Central memory CD8-positive, alpha-beta T cell (primary cell): ENCODE results near the gene FOSB.
A peak's percentile ranks its signal among the peaks of the same experiment; 100 is the strongest.

Source experiments
- ATAC-seq: fragments of 150-1000 bp; cut with Tn5 transposase; replicated peaks from 2 replicates; pipeline ENCODE4 v1.10.0; 2022; ENCODE audit warnings: mild to moderate bottlenecking, moderate FRiP score, moderate number of reproducible peaks; ENCODE audit not compliant: poor library complexity, severe bottlenecking; ENCODE audit errors: extremely low read depth
- DNase-seq, 2 donors: peaks; one replicate each; pipeline ENCODE4 v3.0.0; 2021; ENCODE audit warnings: low spot score in 2 of 2
- H3K27ac Mint-ChIP-seq: one replicate; pipeline ENCODE4 v1.8.0; 2022; ENCODE audit warnings: low read depth, mild to moderate bottlenecking, moderate library complexity, mixed read lengths
- H3K27me3 Mint-ChIP-seq: one replicate; pipeline ENCODE4 v1.8.0; 2022; ENCODE audit warnings: mixed read lengths
- H3K36me3 Mint-ChIP-seq: one replicate; pipeline ENCODE4 v1.8.0; 2022; ENCODE audit warnings: mild to moderate bottlenecking, moderate library complexity, mixed read lengths; ENCODE audit not compliant: insufficient read depth
- H3K4me1 Mint-ChIP-seq: one replicate; pipeline ENCODE4 v1.8.0; 2022; ENCODE audit warnings: mixed read lengths
- H3K4me3 Mint-ChIP-seq: one replicate; pipeline ENCODE4 v1.8.0; 2022; ENCODE audit warnings: mild to moderate bottlenecking, moderate library complexity, mixed read lengths
- H3K9me3 Mint-ChIP-seq: one replicate; pipeline ENCODE4 v1.8.0; 2022; ENCODE audit warnings: mixed read lengths

Gene FOSB

DNA sequence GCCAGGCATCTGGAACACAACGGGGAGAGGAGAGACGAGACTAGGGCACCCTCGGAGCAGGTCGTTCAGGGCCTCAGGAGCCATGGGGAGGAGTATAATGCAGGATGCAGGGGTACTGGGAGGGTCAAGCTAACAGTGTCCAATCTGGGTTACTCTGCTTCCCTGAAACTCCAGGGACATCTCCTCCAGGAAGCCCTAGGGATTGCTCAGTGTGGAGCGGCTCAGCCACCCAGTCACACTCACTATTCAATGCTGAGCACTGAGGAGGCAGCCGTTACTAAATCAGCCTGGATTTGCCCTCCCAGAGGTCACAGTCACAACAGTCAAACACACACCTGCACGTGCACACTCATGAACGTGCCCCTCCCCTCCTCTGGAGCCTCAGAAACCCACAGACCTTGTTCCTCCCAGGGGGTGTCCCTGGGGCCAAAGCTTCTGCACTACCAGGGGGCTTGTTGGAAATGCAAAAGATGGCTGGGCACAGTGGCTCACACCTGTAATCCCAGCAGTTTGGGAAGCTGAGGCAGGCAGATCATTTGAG, 6.9 kb upstream of the FOSB start:
- no peak for DNase-seq
- no peaks in the 10 kb centered on the region for H3K27me3 Mint-ChIP-seq
- H3K4me1 Mint-ChIP-seq: peaks cover 8% of the 10 kb centered on the region
- H3K27ac Mint-ChIP-seq: no peak overlapping the region
- no peak overlapping the region for H3K4me3 Mint-ChIP-seq
- H3K36me3 Mint-ChIP-seq: peaks cover 7% of the 10 kb centered on the region
- ATAC-seq: no peak
- H3K9me3 Mint-ChIP-seq: no peaks in the 10 kb centered on the region

DNA sequence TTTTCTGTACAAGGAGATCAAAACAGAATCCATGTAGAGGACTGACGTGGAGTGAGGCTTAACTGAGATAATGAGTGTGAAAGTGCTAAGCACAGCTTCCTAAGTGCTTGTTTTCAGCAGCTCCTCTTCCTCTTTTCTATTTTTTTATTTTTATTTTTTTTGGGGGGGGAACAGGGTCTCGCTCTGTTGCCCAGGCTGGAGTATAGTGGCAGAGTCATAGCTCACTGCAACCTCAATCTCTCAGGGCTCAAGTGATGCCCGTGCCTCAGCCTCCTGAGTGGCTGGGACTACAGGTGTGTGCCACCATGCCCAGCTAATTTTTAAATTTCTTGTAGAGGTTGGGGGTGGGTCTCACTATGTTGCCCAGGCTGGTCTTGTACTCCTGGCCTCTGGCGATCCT, 5.6 kb upstream of the FOSB start:
- DNase-seq: no peak
- Mint-ChIP-seq H3K4me3 (no peak overlapping the region), H3K36me3 (peaks cover 3% of the 10 kb centered on the region), H3K27ac (no peak overlapping the region), H3K4me1 (peaks cover 4% of the 10 kb centered on the region), H3K27me3 (no peaks in the 10 kb centered on the region), H3K9me3 (no peaks in the 10 kb centered on the region)
- no peak for ATAC-seq

DNA sequence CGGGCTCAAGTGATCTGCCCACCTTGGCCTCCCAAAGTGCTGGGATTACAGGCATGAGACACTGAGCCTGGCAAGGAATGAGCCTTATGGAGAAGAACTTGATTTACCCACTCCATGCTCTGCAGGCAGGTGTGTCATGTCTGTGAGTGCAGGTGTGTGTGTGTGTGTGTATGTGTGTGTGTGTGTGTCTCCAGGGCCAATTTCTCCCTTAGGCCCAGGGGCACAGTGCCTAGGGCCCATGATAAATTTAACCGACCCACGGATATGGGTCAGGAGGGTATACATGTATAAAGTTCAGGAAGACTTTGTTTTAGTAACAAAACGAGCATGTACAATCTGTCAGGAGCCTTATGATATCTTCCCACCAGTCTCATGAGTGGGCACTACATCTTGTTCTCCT, 4.6 kb upstream of the FOSB start:
- Mint-ChIP-seq H3K36me3 (peaks cover 13% of the 10 kb centered on the region), H3K4me3 (no peak overlapping the region), H3K27me3 (no peaks in the 10 kb centered on the region), H3K4me1 (peaks cover 15% of the 10 kb centered on the region), H3K9me3 (no peaks in the 10 kb centered on the region), H3K27ac (no peak overlapping the region)
- ATAC-seq: no peak
- no peak for DNase-seq

DNA sequence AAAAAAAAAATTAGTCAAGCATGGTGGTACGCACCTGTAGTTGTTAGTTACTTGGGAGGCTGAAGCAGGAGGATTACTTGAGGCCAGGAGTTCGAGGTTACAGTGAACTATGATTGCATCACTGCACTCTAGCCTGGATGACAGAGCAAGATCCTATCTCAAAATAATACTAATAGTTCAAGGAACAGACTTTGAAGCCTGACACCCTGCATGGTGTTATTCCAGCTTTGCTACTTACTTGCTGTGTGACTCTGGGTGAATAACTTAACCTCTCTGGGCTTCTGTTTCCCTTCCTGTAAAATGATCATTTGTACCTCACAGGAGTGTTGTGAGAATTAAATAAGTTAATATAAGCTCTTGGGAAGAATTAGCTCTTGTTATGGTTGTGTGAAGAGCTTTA, 3.5 kb upstream of the FOSB start:
- Mint-ChIP-seq H3K27me3 (no peaks in the 10 kb centered on the region), H3K36me3 (peaks cover 24% of the 10 kb centered on the region), H3K4me1 (peaks cover 25% of the 10 kb centered on the region), H3K27ac (no peak overlapping the region), H3K4me3 (no peak overlapping the region), H3K9me3 (no peaks in the 10 kb centered on the region)
- DNase-seq (no peak), ATAC-seq (no peak)

DNA sequence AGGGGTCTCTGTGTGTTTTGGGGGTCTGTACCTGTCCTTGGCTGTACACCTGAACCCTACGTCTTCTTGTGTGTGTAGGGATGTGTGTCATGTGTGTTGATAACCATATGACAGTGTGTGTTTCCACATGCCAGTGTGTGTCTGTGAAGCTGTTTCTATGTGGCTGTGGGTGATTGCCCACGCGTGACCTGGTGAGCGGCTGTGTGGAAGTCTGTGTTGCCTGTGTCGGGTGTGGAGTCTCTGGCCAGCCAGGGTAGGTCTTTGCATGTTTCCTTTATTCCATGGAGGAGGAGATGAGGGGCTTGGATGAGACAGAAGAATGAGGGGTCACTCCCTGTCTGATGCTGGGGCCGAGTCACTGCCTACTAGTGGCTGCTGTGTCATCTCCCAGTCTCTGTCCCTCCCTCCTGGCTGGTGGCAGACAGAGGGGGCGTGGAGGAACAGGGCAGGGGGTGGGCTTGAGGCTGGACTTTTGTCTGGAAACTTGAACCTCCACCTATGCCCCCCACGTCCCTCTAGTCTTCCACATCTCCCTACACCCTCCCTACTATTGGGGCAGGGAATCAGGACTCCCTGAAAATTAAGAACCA, 2.8 kb upstream of the FOSB start:
- Mint-ChIP-seq H3K4me3 (no peak overlapping the region), H3K27me3 (no peaks in the 10 kb centered on the region), H3K36me3 (peaks cover 30% of the 10 kb centered on the region), H3K4me1 (peaks cover 32% of the 10 kb centered on the region), H3K27ac (no peak overlapping the region), H3K9me3 (no peaks in the 10 kb centered on the region)
- no peak for ATAC-seq
- DNase-seq: no peak

DNA sequence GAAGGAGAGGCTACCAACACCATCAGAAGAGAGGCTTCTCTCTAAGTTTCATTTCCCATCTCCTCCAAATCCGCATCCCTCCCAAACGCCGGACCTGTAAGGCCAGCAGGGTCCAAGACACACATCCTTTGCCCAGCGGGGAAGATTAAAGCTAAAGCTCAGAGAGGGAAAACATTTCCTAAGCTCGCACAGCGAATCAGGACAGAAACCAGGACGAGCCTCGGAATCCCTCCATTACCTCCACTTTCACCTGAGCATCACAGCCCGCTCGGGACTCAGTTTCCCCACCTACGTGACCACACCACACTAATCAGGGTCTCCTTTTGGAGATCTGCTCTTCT, 711 bp upstream of the FOSB start:
- Mint-ChIP-seq H3K27me3 (no peaks in the 10 kb centered on the region), H3K9me3 (no peaks in the 10 kb centered on the region), H3K36me3 (peaks cover 50% of the 10 kb centered on the region), H3K4me1 (peaks cover 50% of the 10 kb centered on the region), H3K4me3 (peak overlapping the region; percentile 95), H3K27ac (peak overlapping the region; percentile 99)
- DNase-seq (no peak), ATAC-seq (no peak)

DNA sequence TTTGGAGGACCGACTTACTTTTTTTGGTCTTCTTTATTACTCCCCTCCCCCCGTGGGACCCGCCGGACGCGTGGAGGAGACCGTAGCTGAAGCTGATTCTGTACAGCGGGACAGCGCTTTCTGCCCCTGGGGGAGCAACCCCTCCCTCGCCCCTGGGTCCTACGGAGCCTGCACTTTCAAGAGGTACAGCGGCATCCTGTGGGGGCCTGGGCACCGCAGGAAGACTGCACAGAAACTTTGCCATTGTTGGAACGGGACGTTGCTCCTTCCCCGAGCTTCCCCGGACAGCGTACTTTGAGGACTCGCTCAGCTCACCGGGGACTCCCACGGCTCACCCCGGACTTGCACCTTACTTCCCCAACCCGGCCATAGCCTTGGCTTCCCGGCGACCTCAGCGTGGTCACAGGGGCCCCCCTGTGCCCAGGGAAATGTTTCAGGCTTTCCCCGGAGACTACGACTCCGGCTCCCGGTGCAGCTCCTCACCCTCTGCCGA, 409 bp downstream of the FOSB start:
- H3K27me3 Mint-ChIP-seq: no peaks in the 10 kb centered on the region
- DNase-seq: peak in 1 of 2 donors; percentile 64
- H3K4me3 Mint-ChIP-seq: peak overlapping the region; percentile 95
- H3K4me1 Mint-ChIP-seq: peaks cover 56% of the 10 kb centered on the region
- H3K9me3 Mint-ChIP-seq: no peaks in the 10 kb centered on the region
- peak; percentile 14 for ATAC-seq
- peak overlapping the region; percentile 99 for H3K27ac Mint-ChIP-seq
- peaks cover 62% of the 10 kb centered on the region for H3K36me3 Mint-ChIP-seq

DNA sequence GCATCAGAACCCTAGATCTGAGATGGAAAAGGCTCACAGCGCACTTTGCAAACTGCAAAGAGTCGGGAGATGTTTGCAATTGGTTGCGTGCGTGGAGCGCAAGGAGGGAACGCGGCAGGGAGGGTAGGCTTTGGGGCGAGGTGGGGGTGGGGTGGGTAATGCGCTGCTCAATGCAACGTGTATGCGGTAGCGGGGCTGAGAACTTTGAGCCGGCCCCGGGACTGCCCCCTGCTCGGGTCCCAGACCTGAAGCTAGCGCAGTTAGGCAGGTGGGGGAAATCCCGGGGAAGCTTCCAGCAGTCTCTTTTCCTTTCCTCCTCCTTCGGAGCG, 971 bp downstream of the FOSB start:
- ATAC-seq (peak; percentile 45), DNase-seq (no peak)
- Mint-ChIP-seq H3K27me3 (no peaks in the 10 kb centered on the region), H3K4me3 (peak overlapping the region; percentile 95), H3K4me1 (peaks cover 60% of the 10 kb centered on the region), H3K27ac (peak overlapping the region; percentile 99), H3K9me3 (no peaks in the 10 kb centered on the region), H3K36me3 (peaks cover 67% of the 10 kb centered on the region)

DNA sequence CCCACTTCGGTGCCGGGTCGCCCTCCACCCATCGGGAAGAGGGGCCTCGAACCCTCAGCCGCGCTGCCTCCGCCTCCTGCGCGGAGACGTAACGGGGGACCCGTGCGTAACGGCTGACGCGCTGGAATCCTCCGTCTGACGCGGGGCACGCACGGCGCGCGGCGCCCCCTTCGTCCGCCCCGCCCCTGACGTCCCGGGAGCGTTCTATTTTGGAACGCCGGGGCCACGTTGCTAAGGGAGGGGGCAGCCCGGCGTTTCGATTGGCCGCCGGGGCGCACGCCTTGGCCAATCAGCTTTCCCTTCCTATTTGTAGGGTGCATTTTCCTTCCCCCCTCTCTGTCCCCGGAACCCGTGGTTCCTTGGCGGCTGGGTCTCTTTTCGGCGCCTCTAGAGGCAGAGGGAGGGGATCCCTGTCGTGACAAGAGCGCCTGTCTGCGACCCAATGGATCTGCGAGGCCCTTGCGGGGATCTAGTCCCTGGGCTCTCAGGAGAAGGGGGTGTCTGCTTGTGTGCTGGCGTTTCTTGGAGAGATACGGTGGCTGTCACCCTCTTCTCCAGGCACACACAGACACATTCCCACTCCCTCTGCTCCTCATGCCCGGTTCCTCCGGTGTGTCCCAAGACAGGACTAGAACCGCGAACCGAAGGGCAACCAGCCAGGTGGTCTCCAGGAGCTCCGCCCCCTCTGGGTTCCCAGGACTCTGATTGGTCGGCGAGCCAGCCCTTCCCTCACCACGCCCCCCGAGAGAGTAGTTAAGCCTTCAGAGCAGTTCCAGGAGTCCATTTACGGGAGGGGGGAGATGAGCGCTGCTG, 1.5 kb downstream of the FOSB start:
- Mint-ChIP-seq H3K27me3 (no peaks in the 10 kb centered on the region), H3K9me3 (no peaks in the 10 kb centered on the region), H3K27ac (peak overlapping the region; percentile 99), H3K4me1 (peaks cover 66% of the 10 kb centered on the region), H3K4me3 (peak overlapping the region; percentile 95), H3K36me3 (peaks cover 73% of the 10 kb centered on the region)
- ATAC-seq (peak; percentile 59), DNase-seq (peak; percentile 86 to 96)

DNA sequence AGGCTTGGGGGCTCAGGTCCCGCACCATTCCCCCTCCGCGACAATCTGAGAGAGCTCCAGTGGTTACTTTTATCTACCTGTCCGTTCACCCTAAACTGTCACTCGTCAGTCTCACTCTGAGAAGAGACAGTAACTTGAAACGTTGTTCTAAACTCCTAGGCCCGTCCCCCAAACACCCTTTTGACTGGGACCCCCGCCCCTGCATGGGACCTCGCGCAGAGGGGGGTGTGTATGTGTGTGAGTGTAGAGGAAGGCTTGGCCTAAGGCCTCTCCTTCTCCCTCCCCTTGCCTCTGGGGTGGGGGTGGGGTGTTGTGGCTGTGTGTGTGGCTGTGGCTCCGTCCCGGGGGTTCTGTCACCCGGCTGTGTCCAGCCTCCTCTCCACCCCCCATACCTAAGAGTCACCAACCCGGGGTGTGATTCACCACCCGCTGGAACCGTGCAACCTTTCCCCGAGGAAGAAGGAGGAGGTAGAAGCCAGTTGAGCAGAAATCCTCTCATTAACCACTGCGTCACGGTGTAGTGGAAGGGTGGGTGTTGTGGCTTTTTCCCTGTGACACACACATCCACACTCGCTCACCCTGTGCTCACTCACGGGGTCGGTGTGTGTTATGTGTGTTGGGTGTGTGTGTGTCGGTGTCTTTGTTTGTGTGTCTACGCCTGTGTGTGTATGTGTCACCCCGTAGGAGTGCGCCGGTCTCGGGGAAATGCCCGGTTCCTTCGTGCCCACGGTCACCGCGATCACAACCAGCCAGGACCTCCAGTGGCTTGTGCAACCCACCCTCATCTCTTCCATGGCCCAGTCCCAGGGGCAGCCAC, 2.4 kb downstream of the FOSB start:
- peaks cover 81% of the 10 kb centered on the region for H3K36me3 Mint-ChIP-seq
- H3K4me1 Mint-ChIP-seq: peaks cover 74% of the 10 kb centered on the region
- H3K9me3 Mint-ChIP-seq: no peaks in the 10 kb centered on the region
- ATAC-seq (no peak), DNase-seq (peak in 1 of 2 donors; percentile 29)
- H3K27ac Mint-ChIP-seq: peak overlapping the region; percentile 99
- peak overlapping the region; percentile 95 for H3K4me3 Mint-ChIP-seq
- H3K27me3 Mint-ChIP-seq: no peaks in the 10 kb centered on the region

DNA sequence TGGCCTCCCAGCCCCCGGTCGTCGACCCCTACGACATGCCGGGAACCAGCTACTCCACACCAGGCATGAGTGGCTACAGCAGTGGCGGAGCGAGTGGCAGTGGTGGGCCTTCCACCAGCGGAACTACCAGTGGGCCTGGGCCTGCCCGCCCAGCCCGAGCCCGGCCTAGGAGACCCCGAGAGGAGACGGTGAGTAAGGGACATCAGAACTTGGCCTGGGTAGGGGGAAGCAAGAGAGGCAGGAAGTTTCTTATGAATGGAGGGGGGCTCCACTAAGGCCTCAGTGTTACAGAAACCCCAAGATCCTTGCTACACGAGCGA, 2.9 kb downstream of the FOSB start:
- Mint-ChIP-seq H3K4me1 (peaks cover 78% of the 10 kb centered on the region), H3K27me3 (no peaks in the 10 kb centered on the region), H3K27ac (peak overlapping the region; percentile 99), H3K36me3 (peaks cover 86% of the 10 kb centered on the region), H3K4me3 (peak overlapping the region; percentile 95), H3K9me3 (no peaks in the 10 kb centered on the region)
- DNase-seq: no peak
- no peak for ATAC-seq

DNA sequence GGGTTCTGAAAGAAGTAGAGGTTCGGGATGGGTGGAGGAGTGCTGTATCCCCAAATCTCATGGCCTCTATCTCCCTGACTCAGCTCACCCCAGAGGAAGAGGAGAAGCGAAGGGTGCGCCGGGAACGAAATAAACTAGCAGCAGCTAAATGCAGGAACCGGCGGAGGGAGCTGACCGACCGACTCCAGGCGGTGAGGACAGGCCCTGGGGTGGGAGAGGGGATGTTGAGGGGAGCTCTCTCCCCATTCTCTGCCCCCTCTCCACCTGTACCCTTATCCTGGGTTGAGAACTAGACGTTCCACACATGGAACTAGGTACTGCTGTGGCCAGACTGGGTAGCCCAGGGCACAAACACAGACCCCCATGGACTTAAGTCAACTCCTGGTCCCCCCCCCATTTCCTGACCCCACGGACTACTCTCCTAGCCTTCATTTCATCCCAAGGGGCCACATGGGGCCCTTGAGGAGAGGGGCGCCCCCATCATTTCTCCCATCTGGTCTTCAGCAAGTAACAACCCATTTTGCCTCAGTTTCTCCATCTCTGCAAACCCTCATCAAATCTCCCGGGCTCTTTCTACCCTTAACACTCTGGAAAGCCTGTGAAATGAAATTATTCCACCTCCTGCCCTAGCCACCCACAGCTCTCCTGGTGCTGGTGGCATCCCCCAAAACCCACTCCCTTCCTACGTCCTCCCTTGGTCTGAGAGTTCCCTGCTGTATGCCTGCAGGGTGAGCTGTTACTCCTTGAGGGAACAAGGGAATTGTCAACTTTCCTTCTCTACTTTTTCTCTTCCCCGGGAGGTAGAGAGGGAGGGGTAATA, 3.5 kb downstream of the FOSB start:
- Mint-ChIP-seq H3K27me3 (no peaks in the 10 kb centered on the region), H3K4me1 (peaks cover 80% of the 10 kb centered on the region), H3K9me3 (no peaks in the 10 kb centered on the region), H3K4me3 (peak overlapping the region; percentile 95), H3K36me3 (peaks cover 92% of the 10 kb centered on the region), H3K27ac (peak overlapping the region; percentile 99)
- ATAC-seq (no peak), DNase-seq (no peak)
